ENCODE data around the gene MAN1A1.
"Not testable (repeated sequence)": the region's sequence is repeated elsewhere in the genome, so short reads cannot be mapped to it uniquely, and the experiment has no call there.

The MAN1A1 gene

DNA sequence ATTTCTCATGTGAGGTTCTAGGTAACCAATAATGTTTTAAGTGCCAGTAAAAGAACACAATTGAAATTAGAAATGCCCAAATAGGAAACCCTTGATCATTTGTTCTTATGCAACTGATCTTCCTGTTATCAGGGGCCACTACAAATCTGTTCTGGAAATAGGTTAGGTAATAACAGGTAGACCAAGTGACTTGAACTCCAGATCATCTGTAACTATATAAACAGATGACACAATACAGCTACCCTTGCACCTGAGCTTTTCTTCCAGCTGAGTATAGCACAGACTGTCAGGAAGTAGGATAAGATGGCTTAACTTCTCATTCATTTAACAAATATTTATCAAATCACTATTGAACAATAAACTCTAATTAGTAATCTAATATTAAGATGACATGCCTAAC lies 52.5 kb downstream of the MAN1A1 start:
- DNase-seq, result no peak

DNA sequence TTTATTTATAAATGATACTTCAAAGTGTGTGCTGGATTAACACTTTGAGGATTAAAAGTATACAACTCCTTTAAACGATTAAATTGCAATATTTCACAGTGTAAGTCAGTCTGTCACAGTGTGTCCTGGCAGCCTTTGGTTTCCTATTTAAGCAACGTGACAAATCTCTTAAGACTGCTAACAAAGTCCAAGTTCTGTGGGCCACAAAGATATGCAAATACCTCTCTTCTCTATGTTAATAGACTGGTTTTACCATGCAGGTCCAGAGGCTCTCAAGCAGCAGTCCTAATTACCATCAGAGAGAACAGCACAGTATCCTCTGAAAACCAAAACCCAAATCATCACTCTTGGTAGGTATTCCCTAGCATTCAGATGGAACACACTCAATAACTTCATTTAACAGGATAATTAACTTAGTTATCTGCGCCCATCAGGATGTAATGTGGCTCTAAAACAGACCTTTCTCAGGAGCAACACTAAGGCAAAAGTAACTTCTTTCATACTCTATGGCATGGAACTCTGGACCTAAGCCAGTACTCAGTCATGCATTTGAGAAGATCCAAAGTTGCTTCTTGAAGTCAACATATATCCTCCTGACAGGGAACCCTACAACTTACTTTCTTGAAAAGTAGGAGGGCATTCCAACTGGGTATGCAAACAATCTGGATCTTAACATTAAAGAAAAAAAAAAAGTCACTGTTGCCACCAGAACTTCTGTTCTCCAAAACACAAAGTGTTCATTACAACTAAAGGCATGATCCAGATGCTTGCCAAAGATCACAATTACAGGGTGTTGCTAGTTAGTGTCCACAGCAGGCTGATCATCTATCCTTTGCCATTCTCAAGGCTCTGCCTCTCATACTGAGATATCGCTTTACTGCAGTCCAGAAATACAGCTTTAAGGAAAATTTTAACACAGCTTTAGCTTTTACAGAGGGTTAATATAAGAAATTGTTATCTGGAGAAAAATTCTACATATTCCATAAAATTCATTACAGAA lies 53.2 kb downstream of the MAN1A1 start:
- DNase-seq, result no peak

DNA sequence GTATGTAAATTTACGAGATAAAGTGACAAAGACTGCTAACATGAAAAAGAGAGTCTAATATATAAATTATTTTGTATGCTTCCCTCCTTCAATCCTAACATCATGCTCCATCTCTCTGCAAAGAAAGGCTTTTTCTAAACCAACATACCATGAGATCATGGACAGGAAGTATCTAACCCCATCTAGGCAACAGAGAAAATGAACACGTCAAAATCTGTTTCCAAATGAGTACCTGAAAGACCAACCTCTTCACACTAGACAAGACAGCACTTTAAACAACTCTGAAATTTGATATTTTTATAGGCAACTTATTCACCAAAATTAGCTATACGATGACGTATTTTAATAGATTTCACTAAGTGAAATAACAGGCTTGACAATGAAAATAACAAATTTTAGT lies 54.6 kb downstream of the MAN1A1 start:
- DNase-seq, result no peak

DNA sequence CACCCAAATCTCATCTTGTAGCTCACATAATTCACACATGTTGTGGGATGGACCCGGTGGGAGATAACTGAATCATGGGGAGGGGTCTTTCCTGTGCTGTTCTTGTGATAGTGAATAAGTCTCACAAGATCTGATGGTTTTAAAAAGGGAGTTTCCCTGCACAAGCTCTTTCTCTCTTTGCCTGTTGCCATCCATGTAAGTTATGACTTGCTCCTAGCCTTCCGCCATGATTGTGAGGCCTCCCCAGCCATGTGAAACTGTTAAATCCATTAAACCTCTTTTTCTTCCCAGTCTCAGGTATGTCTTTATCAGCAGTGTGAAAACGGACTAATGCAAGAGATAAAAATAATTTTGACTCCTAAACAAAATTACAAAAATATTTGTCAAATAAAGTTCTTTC lies 58.5 kb downstream of the MAN1A1 start:
- DNase-seq, result not testable (repeated sequence)

DNA sequence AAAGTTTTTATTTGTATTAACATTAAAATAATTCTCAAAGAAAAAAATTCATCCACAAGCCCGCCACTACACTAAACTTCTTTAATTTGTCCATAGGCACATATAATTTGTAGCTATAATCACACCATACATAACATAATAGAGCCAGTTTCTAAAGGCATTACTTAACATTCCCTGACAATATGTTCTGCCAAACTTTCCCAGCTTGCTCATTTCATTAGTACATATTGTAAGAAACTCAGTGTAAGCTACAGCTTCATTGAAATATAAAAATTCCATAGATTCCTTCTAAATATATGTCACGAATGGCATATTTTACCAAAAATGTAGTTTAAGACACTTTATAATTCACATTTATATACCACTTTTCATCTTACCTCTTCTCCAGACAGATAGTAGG lies 59.3 kb downstream of the MAN1A1 start:
- DNase-seq, result no peak

DNA sequence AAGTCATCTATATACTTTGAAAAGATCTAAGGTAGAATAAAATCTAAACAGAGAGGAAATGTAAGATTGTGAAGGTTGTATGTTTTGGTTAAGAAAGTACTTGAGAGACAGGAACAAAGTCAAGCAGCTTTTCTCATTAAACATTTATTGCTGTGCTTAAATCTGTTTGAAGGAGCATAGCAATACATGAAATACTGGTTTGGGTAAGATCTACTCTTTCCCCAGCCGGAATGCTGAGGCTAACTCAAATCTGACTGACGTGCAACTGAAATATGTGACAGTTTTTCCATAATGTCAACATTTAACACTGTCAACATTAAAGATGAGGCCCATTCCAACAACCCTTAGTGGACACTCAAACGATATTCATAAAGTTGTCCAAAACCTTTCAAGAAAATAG lies 59.9 kb downstream of the MAN1A1 start:
- DNase-seq, result no peak

DNA sequence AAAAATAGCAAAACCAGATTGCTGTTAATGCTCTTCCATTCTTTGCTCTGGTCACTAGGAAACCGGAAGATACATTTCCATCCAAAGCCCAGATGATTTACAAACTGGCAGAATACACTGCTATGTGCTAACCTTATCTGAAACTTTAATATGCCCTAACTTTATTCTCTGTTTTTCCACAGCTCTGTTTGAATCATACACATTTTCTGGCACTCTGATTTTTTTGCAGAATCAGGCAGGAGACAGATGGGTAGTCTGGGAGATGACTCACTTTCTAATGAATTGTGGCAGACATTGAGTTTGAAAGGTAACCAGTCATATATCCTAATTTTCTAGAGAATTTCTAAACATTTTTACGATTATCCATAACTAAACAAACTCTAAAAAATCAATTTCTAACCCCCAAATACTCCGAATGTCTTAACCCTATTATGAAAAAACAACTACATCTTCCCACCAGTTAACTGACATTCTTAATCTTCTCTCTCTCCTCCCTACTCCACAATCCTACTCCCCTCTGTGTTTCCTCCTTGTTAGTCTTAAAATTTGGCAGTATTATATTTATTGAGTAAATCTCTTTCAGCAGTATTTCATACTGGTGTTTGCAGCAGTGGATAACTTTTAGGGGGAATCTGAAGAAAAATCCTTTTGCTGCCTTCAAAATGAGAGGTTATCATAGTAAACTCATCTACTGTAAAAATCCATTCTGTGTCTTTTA lies 63.5 kb downstream of the MAN1A1 start:
- DNase-seq, result no peak

DNA sequence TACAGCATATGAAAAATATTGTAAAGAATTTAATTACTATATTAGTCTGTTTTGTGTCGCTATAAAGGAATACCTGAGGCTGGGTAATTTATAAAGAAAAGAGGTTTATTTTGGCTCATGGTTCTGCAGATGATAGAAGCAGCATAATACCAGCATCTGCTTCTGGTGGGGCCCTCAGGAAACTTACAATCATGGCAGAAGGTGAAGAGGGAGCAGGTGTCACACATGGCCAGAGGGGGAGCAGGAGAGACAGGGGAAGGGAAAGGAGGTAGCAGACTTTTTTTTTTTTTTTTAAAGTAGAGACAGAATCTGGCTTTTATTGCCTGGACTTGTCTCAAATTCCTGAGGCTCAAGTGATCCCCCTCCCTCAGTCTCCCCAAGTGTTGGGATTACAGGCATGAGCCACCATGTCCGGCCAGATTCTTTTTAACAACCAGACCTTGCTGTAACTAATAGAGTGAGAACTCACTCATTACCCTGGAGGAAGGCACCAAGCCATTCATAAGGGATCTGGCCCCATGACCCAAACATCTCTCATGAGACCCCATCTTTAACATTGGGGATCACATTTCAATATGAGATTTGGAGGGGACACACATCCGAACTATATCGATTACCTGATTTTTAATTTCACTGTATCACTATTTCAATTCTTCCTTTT lies 64.6 kb downstream of the MAN1A1 start:
- DNase-seq, result no peak

DNA sequence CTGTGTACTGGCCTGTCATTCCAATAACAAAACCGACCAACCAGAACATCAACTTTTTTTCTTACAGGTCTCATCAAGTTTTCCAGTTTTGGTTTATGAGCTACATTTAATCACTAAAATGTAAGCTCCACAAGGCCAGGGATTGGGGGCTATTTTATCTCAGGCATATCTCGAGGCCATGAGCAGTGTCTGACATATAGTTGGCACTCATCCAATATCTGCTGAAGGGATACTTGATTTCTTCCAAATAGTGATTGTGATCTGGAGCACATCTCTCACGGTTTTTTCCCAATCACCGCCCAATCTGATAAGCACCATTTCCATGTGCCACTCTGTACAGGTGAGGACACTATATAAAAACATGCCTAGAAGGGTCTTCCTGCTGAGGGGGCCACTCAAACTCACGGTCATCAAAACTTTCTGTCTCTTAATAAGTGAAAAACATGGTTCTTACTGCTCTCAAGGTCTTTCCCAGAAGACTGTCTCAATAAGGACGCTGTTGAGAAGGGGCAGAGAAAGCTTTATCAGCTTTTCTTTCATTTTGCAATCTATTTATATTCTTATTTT lies 65.5 kb downstream of the MAN1A1 start:
- DNase-seq, result no peak

DNA sequence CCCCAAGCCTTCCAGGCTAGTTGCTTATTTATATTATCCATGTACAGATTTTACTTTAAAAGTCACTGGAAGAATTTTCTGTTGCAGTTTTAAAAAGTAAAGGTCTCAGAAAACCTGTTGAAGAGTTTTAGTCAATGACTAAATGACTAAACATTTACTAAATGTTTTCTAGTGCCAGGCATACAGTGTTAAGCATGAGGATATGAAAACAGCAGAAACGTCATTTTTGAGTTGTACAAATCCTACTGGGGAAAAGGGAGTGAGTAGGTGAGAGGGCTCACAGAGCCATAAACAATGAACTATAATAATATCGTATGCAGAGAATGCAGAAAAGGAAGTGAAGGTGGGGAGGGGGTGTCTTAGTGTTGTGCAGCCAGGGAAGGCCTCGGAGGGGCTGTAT lies 66.3 kb downstream of the MAN1A1 start:
- DNase-seq, result no peak

DNA sequence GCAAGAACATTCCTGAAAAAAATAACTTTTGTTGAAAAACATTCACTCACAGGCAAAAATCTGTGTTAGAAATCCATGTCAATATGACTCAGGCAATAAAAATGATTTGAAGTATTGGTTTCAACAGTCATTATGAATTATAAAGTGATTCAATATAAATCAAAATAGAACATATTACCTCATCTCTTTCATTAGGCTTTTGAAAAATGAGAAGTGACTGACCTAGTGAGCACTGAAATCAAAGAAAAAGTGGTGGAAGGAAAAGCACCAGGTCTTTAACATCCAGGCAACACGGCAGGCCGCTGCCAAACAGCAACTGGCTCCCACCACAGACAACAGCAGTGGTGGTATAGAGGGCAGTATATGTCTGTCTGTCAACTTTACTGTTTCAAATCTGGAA lies 68.9 kb downstream of the MAN1A1 start:
- no peak for DNase-seq

DNA sequence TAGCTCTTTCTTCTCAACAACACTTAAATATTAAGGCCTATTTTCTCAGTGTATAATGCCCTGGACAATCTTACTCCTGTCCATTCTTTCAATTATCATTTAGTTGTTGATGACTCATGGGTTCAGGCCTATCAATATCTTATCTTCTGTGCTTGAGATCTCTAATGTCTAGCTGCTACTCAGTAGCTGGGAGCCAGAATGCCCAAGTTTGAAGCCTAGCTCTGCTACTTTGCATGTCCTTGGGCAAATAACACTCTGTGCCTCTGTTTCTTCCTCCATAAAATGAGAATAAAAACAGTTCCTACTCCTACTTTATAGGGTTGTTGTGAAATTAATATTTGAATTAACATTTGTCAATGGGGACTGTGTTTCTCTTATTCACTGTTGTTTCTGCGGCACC lies 69.5 kb downstream of the MAN1A1 start:
- no peak for DNase-seq

DNA sequence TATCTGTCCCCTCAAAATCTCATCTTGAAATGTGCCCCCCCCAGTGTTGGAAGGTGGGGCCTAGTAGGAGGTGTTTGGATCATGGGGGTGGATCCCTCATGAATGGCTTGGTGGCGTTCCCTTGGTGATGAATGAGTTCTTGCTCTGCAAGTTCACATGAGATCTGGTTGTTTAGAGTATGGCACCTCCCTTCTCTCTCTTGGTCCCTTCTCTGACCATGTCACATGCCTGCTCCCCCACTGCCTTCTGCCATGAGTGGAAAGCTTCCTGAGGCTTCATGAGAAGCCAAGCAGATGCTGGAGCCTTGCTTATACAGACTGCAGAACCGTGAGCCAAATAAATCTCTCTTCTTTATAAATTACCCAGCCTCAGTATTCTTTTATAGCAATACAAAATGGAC lies 70.9 kb downstream of the MAN1A1 start:
- DNase-seq, result no peak

DNA sequence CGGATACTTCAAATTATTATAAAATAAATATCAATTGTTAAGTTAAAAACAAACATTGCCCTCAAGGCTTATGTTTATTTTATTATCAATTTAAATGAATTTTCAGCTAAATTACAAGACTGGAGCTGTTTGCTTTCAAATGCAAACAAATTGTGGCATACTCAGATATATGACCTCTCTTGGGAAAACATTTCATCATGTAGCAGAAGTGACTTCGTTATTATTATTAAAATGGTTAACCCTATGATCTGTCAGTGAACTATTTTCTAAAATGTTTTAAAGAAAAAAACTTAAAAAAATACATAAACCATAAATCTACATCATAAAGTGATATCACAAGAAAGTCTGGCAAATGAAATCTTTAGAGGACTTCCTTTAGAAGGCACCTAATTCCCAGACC lies 72.5 kb downstream of the MAN1A1 start:
- no peak for DNase-seq

DNA sequence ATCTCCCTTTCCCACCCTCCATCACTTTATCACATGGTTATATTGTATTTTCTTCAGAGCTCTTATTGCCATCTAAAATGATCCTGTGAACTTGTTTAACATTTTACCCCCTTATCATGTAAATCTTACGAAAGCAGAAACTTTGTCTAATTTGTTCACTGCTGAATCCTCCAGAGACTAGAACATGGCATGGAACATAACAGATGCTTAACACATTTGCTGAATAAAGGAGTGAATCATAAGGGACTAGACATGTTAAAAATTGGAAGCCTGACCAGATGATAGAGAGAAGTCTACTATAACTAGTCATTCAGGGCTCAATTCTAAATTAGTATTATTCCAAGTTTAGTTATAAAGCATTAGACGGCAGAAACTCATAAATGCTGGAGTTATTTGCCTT lies 73.3 kb downstream of the MAN1A1 start:
- DNase-seq, result no peak

DNA sequence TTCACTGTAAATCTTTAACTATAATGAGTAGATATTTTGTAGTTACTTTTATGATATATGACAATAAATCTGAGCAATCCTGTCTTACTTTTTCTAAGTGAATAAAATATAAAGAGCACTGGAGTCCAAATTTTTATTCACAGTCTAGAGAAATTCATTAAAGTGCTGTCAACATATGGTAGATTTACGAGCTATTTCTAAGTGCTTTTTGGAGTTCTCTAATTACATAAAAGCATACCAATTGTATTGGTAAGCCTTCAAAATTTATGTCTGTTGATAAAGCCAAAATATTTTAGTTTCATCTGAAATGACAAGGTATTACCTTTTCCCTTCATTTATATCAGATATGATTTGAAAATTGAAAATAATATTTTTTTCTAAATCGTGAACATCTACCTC lies 75.4 kb downstream of the MAN1A1 start:
- DNase-seq, result no peak

DNA sequence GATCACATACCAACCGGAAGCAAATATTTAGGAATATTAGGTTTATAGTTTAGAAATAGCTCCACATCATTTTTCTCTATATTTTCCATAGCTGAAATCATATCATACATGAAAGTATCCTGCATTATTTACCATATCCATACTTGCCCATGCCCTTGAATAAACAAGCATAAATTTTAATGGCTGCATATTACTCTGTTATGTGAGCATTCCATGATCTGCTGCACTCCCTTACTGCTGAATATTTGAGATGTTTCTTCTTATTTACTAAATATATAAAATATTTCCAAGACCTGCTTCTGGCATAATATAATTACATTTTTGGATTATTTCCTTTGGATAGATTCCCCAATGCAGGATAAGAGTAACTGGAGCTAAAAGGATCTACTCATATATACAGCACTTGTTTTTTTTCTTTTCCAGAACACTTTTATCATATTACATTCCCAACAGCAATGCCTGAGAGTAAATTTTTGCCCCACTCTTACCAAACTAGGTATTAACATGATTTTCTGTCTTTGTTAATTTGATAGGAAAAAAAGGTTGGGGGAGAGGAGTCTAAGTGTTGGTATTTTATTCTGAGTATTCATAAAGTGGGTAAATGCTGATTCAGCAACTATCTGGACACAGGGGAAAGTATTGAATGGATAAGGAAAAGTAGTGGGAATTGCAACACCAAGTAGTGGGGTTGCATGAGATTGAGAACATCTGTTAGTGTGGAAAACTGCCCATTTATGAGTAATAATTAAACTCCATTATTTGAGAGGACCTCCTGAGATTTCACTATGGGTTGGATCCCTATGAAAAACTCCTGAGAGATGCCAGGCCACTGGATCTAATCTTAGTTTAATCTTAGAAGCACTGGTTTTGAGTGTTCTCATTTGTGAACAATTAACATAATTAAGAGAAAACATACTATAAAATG lies 76.0 kb downstream of the MAN1A1 start:
- DNase-seq, result no peak

DNA sequence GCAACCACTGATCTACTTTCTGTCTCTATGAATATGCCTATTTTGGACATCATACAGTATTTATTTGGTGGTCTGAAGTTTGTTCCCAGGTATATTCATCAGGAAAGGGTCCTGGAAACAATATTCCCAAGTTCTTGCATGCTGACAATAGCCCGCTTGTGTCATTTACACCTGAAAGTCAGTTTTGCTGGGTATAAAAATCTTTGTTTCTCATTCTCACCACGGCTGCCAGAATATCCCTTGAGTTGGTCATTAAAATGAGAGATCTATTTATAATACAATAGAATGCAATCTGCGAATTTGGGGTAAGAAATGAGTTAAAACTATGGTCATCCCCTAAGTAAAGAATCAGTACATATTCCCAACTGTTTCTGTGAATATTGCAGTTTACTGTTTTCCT lies 79.0 kb downstream of the MAN1A1 start:
- no peak for DNase-seq

DNA sequence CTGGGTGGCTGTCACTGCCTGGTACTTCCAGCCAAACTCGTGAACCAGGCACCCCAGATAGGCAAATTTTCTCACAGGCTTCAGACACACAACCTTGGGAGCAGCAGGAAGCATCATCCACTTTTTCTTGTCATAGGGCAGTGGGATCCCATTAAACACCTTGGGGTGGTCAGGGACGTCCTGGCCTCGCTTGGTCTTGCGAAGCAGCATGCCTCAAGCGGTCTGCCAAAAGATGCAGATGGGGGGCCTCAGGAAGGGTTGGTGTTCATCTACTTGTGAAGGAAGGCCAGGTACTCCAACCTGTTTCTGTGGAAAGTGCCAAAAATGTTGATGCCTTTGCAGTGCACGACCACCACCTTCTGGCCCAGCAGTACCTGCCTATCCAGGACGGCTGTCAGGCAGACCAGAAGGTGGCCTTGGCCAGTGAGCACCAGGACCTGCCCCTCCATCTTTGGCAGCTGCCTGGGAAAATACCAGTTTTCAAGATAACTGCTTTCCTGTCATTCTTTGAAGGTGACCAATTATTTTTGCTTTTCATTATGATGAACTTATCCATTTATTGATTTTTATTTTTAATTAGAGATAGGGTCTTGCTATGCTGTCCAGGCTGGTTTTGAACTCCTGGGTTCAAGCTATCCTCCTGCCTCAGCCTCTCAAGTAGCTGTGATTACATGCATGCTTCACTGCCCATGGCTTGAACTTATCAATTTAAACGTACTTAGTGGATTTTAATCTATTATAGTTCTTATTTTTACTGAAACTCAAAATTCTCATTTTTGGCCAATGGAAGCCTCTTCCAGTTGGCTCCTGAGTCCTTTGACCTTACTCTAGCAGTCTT lies 80.1 kb downstream of the MAN1A1 start:
- no peak for DNase-seq

DNA sequence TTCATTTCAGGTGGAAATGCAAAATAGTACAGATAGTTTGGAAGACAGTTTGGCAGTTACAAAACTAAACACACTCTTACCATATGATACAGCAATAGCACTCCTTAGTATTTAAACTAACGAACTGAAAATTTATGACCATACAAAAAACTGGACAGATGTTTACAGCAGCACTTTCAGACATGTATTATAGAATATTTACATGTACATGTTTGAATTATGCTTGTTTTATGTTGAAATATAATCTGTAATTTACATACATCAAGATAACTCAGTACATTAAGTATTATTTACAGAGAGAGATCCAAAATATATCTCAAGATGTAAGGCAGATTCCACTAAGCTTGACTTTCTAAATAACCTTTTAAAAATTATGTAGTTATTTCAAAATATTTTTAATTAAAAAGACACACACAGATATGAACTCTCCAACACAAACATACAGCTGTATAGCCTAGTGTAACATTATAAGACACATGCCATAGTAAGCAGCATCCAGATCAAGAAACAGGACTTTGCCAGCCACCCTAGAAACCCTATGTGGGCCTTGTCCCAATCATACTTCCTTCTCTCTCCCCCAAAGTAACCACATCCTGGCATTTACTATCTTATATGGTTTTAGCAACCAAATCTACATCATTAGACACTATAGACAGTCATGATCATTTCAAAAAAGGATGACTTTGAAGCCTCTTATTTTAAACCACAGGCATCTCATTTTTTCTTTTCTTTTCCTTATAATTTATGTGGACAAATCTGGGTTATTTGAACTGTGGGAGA lies 82.2 kb downstream of the MAN1A1 start:
- DNase-seq, result no peak
